ENCODE measurements around the gene THEM5.

The THEM5 gene

DNA sequence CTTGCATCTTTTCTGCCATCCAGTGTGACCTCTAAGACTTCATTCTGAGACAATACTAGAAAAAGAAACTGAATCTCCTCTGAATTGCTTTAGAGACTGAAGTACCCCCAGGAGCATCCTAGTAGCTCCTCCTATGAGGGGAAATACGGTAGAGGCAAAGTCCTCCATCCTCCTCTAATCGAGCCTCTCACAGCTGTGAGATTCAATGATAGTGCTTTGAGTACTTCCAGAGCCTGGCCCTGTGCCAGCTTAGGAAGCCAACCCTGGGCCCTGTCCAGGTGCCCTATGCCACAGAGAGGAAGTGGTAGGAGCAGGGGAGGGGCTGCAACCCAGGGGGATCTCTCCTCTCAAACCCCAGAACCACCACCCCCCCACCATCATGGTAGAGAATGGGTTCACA is 32.6 kb downstream of the THEM5 start:
- peak; percentile 100 for TF ChIP-seq GATA2 (IDR thresholded peaks at IDR 0.05; ENCODE audit: low read depth, low read length)
- no peak; the same call in 1 of the 2 replicates for TF ChIP-seq GATA3 (IDR thresholded peaks at IDR 0.05; ENCODE audit: low read depth, low read length)

DNA sequence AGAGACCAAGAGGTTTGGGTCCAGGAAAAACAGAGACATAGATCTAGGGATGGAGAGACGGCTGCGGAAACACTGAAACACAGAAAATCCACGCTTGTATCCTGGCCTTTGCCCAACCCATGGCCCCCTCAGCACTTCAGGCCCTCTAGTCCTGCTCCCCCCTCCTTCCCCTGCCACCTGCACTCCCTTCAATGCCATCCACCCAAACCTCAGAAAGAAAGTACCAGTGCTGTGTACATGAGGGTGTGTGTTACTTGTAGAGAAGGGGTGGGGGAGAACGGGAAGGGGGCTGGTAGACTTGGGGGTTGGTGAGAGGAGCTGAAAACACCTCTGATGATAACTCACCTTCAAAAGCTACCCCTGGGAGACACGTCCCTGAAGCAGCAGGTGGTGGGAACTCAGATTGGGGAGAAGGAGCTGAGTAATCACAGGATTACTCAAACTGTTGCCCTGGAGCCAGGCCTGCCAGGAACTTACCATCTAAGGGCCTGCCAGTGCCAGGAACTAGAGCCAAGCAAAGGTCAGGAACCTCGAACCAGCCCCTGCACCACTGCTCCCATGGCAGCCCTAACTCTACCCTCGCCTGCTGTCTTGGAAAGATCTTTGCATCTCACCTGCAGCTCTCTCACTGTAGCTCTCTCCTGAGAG is 33.4 kb downstream of the THEM5 start:
- TF ChIP-seq GATA3 (IDR thresholded peaks at IDR 0.05; ENCODE audit: low read depth, low read length) (no peak), GATA2 (IDR thresholded peaks at IDR 0.05; ENCODE audit: low read depth, low read length) (no peak)

DNA sequence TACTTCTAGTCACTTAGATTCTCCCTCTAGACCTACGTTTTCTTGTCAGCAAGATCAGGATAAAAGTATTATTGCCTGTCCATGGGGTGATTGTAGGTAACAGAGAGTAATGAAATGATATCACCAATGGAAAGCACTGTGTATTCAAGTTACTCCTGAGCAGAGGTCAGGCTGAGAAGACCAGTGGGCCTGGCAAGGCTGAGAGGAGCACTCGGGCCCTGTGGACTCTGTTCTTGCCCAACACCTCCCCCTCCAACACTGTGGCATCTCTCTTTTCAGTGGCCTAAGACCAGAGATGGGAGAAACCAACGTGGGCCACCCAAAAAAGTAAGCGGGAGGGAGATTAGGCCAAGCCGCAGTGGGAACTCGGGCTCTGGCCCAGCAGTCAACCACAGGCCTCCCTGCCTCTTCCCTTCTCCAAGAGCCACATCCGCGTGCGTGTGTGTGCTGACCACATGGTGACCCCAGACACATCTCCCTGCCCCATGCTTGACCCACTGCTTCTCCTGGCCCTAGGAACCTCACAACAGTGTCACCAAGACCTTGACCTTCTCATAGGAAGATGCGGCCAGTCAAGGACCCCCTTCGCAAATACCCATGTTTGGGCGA is 34.2 kb downstream of the THEM5 start:
- TF ChIP-seq GATA2 (IDR thresholded peaks at IDR 0.05; ENCODE audit: low read depth, low read length) (no peak), GATA3 (IDR thresholded peaks at IDR 0.05; ENCODE audit: low read depth, low read length) (no peak)

DNA sequence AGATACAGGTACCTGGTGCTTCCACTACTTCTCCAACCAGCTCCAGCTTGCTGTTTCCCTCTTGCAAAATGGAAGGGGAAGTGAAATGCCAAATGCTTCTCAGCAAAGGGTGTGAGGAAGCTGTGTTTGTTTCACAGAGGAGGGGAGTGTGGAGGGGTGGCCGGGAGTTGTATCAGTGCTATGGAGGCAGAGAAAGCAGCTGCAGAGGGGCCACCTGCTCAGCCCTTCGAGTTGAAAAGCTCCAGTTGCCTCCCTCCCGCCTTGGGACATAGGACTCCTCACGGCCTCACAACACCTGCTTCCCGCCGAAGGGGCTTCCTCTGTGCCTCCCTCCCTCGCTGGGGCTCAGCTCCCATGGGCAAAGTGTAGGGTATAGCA is 36.2 kb downstream of the THEM5 start:
- TF ChIP-seq GATA3 (IDR thresholded peaks at IDR 0.05; ENCODE audit: low read depth, low read length), result no peak
- no peak for TF ChIP-seq GATA2 (IDR thresholded peaks at IDR 0.05; ENCODE audit: low read depth, low read length)

DNA sequence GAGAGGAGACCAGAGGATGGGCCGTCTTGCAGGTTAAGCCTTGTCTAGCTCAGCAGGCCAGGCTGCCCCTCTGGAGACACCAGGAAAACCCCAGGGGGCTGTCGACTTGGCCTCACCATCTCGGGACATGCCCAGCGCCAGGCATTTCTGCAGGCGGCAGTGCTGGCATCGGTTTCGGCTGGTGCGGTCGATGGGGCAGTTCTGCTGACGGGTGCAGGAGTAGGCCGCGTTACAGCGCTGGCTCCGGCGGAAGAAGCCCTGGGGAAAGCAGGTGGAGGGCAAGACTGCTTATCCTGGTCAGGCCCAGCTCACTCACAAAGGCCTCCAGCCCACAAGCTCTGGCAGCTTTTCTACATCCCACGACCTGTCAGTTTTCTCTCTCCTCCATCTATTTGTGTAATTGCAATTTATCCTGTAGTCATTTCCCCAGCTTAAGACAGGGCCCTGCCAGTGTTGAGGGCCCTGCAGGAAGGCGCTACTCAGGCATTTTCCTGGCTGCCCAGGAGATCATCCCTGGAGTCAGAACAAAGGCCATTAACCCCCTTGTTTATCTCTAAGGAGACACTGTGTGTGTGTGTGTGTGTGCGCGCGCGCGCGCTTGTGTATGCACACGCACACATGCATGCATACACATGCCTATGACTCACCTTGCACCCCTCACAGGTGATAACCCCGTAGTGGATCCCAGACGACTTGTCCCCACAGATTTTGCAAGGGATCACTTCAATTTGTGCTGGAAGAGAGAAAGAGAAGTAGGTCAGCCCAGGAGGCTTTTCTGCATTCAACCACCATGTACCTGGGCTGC is 36.8 kb downstream of the THEM5 start:
- TF ChIP-seq GATA3 (IDR thresholded peaks at IDR 0.05; ENCODE audit: low read depth, low read length), result no peak
- no peak for TF ChIP-seq GATA2 (IDR thresholded peaks at IDR 0.05; ENCODE audit: low read depth, low read length)

DNA sequence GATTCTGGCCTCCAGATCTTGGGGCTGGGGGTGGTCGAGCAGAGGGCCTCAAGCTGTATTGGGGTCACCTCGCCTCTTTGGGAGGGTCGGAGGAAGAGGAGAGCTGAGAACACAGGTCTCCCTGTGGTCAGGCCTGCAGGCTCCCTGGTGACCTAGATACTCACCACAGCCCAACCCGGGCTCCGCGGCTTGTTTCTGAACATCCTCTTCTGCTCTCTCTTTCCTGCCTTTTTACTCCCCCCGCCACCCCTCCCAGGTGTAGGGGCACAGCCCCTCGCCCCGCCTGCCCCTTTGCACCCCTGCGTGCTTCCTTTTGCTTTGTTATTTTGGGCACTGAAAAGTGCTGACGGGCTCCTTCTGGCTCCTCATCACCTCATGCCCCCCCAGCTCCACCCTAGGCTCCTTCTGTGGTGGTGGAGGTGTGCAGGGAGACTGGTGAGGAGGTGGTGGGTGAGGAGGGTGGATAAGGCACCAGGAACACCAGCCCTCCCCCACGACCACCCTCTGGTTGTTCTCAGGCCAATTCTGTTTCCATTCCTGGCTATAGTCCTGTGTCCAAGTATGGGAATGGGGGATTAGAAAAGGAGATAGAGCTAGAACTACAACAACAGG is 37.7 kb downstream of the THEM5 start:
- TF ChIP-seq GATA3 (IDR thresholded peaks at IDR 0.05; ENCODE audit: low read depth, low read length) (no peak), GATA2 (IDR thresholded peaks at IDR 0.05; ENCODE audit: low read depth, low read length) (no peak)

DNA sequence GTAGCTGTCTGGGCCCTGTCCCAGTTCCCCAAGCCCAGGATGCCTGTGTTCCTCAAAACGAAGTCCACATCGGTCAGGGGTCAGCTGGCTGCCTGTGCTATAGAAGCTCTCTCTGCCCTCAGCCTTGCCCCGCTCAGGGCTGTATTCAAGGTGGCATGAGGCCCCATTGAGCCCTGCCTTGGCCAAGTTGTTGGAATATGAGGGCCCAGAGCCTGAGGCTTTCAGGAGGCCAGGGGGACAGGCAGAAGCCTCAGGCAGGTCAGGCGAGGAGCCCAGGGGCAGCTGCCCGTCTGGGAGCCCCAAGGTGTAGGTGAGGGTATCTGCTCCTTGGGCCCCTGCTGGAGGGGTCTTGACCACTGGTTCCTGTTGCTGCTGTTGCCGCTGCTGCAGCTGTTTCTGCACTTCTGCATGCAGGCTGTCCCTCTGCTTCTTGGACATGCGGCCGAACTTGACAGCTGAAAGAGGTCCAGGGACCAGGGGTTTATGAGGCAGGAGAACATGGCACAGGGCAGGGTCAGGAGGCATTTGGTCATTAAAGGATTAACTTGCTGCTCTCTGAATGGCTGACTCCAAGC is 38.5 kb downstream of the THEM5 start:
- TF ChIP-seq GATA3 (IDR thresholded peaks at IDR 0.05; ENCODE audit: low read depth, low read length) (no peak), GATA2 (IDR thresholded peaks at IDR 0.05; ENCODE audit: low read depth, low read length) (no peak)

DNA sequence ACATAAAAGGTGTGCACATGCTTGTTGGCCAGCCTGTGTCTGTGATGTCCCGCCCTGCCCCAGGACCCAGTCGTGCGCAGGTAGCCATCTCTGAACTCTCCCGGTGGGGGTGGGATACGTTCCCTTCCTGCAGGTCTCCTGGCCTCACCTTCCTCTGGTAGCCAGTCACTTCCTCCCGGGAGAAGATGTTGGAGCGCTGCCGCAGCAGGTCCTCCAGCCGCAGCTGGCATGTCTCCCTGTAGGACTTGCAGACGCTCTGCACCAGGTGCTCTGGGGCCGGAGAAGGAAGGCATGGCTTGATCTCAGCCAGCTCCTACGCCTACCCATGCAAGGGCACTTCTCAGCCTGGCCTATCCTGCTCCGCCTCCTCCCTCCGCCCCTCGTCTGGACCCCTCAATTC is 39.1 kb downstream of the THEM5 start:
- no peak for TF ChIP-seq GATA2 (IDR thresholded peaks at IDR 0.05; ENCODE audit: low read depth, low read length)
- no peak for TF ChIP-seq GATA3 (IDR thresholded peaks at IDR 0.05; ENCODE audit: low read depth, low read length)

DNA sequence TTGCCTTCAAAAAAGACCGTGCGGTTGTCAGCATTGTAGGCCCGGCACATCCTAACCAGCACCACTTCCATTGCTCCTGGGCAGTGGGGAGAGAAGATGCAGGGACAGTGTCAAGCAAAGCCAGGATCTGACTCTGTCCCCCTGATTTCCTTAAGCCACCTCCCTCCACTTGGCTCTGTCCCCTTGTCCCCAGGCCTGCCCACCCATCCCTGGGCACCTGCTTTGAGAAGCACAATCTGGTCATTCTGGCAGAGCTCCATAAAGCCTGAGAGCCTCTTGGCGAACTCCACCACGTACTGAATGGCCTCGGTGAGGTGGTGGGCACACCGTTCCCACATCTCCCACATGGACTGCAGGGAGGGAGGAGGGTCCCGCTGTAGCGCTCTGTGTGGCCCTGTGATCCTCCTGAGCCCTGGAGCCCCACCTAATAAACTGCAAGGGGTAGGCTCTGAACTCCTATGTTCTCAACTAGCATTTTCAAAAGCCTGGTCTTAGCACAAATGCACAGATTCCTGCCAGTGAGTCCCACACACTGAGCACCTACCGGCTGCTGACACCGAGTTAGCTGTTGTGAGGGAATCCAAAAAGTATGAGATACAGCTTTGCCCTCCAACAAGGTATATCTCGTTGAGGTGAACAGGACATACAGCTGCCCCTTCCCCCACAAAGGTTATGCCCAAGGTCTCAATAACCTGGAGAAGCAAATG is 40.1 kb downstream of the THEM5 start:
- TF ChIP-seq GATA2 (IDR thresholded peaks at IDR 0.05; ENCODE audit: low read depth, low read length) (no peak), GATA3 (IDR thresholded peaks at IDR 0.05; ENCODE audit: low read depth, low read length) (no peak)

DNA sequence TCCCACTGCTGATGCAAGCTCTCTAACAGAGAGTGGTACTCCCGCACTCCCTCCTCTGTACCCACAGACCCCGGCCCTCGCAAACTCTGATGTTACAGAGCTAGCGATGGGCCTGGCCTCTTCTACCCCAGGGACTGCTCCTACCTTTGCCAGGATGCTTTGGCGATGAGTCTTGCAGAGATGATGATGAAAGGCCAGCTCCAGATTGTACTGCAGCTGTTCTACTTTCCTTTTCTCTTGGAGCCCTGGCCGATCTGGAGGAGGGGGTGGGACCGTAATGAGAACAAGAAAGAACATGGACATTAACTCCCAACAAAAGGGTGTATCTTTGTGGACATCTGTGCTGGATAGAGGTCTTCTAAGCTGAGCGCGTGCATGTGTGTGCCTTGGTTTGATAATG is 42.3 kb downstream of the THEM5 start:
- TF ChIP-seq GATA2 (IDR thresholded peaks at IDR 0.05; ENCODE audit: low read depth, low read length) (no peak), GATA3 (IDR thresholded peaks at IDR 0.05; ENCODE audit: low read depth, low read length) (no peak)

DNA sequence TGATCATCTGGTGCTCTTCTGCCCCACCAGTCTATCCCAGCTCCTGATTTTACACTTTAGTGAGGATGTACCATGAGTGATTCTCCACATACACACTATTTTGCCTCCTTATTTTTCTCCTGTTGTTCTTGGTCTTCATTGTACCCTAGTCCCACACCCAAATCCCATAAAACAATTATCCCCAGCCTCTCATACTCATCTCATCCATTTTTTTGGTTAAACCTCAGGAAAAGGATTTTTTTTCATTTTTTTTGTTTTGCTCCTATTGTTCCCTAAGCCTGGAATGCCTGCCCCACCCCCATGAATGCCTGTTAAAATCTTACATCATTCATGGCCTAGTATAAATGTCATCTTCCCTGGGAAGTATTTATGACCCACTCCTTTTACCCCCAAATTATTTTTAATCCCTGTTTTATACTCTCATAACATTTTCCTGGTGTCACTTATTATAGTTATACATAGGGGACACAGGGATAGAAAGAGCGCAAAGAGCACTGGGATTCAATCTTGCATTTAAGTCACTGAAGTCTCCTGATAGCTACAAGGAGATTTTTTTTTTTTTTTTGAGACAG is 43.4 kb downstream of the THEM5 start:
- TF ChIP-seq GATA3 (IDR thresholded peaks at IDR 0.05; ENCODE audit: low read depth, low read length) (no peak), GATA2 (IDR thresholded peaks at IDR 0.05; ENCODE audit: low read depth, low read length) (no peak)

DNA sequence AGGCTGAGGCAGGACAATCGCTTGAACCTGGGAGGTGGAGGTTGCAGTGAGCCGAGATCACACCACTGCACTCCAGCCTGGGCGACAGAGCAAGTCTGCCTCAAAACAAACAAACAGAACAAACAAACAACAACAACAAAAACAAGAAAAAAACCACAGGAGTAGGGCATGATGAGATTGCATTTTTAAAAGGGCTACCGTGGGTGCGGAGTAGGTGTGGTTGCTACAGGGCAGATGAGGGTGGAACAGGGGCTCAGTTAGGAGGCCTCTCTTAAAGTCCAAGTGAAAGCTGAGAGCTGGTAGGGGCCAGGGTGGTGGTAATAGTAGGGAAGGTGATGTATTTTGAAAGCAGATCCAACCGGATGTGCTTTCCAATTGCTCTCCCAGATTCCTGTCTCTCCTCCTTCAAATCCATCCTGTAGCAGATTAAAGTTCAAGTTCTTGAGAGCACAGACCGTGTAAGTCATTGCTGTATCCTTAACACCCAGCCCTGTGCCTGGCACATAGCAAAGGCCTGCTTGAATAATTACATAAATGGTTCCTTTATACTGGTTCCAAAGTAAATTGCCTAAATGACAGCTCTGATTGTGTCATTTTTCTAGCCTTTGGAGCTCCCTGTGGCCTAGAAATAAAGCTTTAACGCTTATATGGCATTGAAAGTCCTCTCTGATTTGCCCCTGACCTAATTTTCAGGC is 44.1 kb downstream of the THEM5 start:
- TF ChIP-seq GATA3 (IDR thresholded peaks at IDR 0.05; ENCODE audit: low read depth, low read length) (no peak), GATA2 (IDR thresholded peaks at IDR 0.05; ENCODE audit: low read depth, low read length) (no peak)

DNA sequence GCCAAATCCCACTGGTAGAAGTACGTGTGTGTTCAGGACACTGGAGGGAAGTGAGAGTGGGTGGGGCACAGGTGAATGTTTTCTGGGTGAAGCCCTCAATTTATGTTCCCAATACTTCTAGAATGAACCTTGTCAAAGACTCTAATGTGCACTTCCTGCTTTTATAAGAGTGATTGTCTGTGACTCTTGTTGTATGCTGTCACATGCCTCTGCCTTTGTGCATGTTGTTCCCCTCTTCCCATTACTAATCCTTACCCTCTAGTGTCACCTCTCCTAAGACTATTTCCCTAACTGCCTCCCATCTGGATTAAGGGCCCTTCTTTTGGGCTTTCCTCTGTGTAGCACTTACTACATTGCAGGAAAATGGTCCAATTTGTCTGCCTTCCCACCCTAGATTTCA is 45.7 kb downstream of the THEM5 start:
- TF ChIP-seq GATA2 (IDR thresholded peaks at IDR 0.05; ENCODE audit: low read depth, low read length), result no peak
- TF ChIP-seq GATA3 (IDR thresholded peaks at IDR 0.05; ENCODE audit: low read depth, low read length), result no peak
